Measurements from ENCODE around the gene SKAP1.

DNA sequence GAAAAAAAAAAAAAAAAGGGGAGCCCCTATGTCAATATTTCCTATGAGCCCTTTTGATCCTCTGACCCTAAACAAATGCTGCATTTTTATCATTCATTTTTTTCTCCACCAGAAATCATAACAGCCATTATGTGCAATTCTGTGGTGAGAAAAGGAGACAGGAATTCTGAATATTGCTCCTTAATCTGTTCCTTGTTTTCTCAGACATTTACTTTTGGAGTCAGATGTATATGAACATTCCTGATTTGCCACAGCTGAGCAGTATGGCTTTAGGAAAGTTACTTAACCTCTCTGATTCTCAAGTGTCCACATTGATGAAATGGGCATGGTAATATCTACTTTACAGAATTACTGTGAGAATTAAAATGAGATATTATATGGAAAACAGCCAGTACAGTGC is 144.4 kb downstream of the SKAP1 start:
- TF ChIP-seq, protein P1, sequence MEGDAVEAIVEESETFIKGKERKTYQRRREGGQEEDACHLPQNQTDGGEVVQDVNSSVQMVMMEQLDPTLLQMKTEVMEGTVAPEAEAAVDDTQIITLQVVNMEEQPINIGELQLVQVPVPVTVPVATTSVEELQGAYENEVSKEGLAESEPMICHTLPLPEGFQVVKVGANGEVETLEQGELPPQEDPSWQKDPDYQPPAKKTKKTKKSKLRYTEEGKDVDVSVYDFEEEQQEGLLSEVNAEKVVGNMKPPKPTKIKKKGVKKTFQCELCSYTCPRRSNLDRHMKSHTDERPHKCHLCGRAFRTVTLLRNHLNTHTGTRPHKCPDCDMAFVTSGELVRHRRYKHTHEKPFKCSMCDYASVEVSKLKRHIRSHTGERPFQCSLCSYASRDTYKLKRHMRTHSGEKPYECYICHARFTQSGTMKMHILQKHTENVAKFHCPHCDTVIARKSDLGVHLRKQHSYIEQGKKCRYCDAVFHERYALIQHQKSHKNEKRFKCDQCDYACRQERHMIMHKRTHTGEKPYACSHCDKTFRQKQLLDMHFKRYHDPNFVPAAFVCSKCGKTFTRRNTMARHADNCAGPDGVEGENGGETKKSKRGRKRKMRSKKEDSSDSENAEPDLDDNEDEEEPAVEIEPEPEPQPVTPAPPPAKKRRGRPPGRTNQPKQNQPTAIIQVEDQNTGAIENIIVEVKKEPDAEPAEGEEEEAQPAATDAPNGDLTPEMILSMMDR (IDR thresholded peaks at IDR 0.05) = no peak
- no peak for TF ChIP-seq POLR2A (IDR thresholded peaks at IDR 0.05)
